ENCODE data around the gene ITGA7. TPM values are rescaled to one million over a fixed set of nuclear protein-coding genes. Genes with fewer than 3 reads are reported as not detected.

Gene ITGA7
- total RNA-seq, 4 donors from 2014 or later: 69.7 to 206 (median 92.0) TPM

- Histone ChIP-seq H3K27ac (no peak overlapping the region), H3K4me1 (peaks cover 5 to 9% of the 10 kb centered on the region in 2 donors), H3K9me3 (no peaks in the 10 kb centered on the region), H3K36me3 (no peaks in the 10 kb centered on the region), H3K27me3 (no peaks in the 10 kb centered on the region), H3K4me3 (no peak overlapping the region)
- ATAC-seq (no peak), DNase-seq (no peak)
- intact Hi-C loops (cut with DNase I; ENCODE audit: low total_unique reads) (no loop called here), in situ Hi-C loops (cut with MboI; ENCODE audit: low sequenced_read_pairs in 4 of 4) (loop anchor here in 2 of 4 donors (5.0 to 10.0 kb wide), 2 partner anchors 41 to 48 kb away; partner anchors contain the start of genes BLOC1S1 (in 1 of the 2), CD63 (in 1 of the 2) and RDH5 (in 1 of the 2))
- TF ChIP-seq CTCF (IDR thresholded peaks at IDR 0.05 in 4 of 5, conservative IDR thresholded peaks at IDR 0.05 in 1 of 5) (no peak), POLR2A (IDR thresholded peaks at IDR 0.05) (no peak)
Observed at GRCh38 chr12:55676707-55677106, 31.0 kb downstream of the ITGA7 start.

GRCh38 chr12:55675666-55676065 is 32.0 kb downstream of the ITGA7 start:
- intact Hi-C loops (cut with DNase I; ENCODE audit: low total_unique reads) (no loop called here), in situ Hi-C loops (cut with MboI; ENCODE audit: low sequenced_read_pairs in 4 of 4) (loop anchor here in 2 of 4 donors (5.0 to 10.0 kb wide), 2 partner anchors 42 to 49 kb away; partner anchors contain the start of genes BLOC1S1 (in 1 of the 2), CD63 (in 1 of the 2) and RDH5 (in 1 of the 2))
- no peaks in the 10 kb centered on the region for H3K36me3 ChIP-seq
- no peaks in the 10 kb centered on the region for H3K27me3 ChIP-seq
- H3K4me1 ChIP-seq: no peaks in the 10 kb centered on the region
- ATAC-seq: no peak
- TF ChIP-seq POLR2A (IDR thresholded peaks at IDR 0.05): no peak
- no peak for TF ChIP-seq CTCF (IDR thresholded peaks at IDR 0.05 in 4 of 5, conservative IDR thresholded peaks at IDR 0.05 in 1 of 5)
- DNase-seq: no peak
- no peak overlapping the region for H3K27ac ChIP-seq
- H3K9me3 ChIP-seq: no peaks in the 10 kb centered on the region
- H3K4me3 ChIP-seq: no peak overlapping the region

GRCh38 chr12:55673638-55674037 is 34.1 kb downstream of the ITGA7 start:
- in situ Hi-C loops (cut with MboI; ENCODE audit: low sequenced_read_pairs in 4 of 4): loop anchor here in 2 of 4 donors (10.0 to 25.0 kb wide), 2 partner anchors 51 to 139 kb away; partner anchors contain the start of genes CD63 (in 1 of the 2), ORMDL2 (in 1 of the 2), RDH5 (in 1 of the 2) and SARNP (in 1 of the 2)

GRCh38 chr12:55671746-55672145 is 36.0 kb downstream of the ITGA7 start:
- Histone ChIP-seq H3K4me3 (no peak overlapping the region), H3K9me3 (no peaks in the 10 kb centered on the region), H3K27ac (no peak overlapping the region), H3K4me1 (no peaks in the 10 kb centered on the region), H3K27me3 (no peaks in the 10 kb centered on the region), H3K36me3 (no peaks in the 10 kb centered on the region)
- intact Hi-C loops (cut with DNase I; ENCODE audit: low total_unique reads): no loop called here
- ATAC-seq: no peak
- in situ Hi-C loops (cut with MboI; ENCODE audit: low sequenced_read_pairs in 4 of 4): loop anchor here in 2 of 4 donors (10.0 to 25.0 kb wide), 2 partner anchors 53 to 141 kb away; partner anchors contain the start of genes CD63 (in 1 of the 2), ORMDL2 (in 1 of the 2), RDH5 (in 1 of the 2) and SARNP (in 1 of the 2)
- no peak for DNase-seq
- TF ChIP-seq POLR2A (IDR thresholded peaks at IDR 0.05) (no peak), CTCF (IDR thresholded peaks at IDR 0.05 in 4 of 5, conservative IDR thresholded peaks at IDR 0.05 in 1 of 5) (no peak)

More at GRCh38 chr12:55673638-55674037, 34.1 kb downstream of the ITGA7 start:
- Histone ChIP-seq H3K27me3 (no peaks in the 10 kb centered on the region), H3K36me3 (no peaks in the 10 kb centered on the region), H3K4me3 (no peak overlapping the region), H3K27ac (no peak overlapping the region), H3K9me3 (no peaks in the 10 kb centered on the region), H3K4me1 (no peaks in the 10 kb centered on the region)
- intact Hi-C loops (cut with DNase I; ENCODE audit: low total_unique reads): no loop called here
- no peak for DNase-seq
- TF ChIP-seq POLR2A (IDR thresholded peaks at IDR 0.05) (no peak), CTCF (IDR thresholded peaks at IDR 0.05 in 4 of 5, conservative IDR thresholded peaks at IDR 0.05 in 1 of 5) (no peak)
- ATAC-seq: peak in 1 of 2 donors; percentile 45
